SK-N-SH (cell line): ENCODE results near the gene ERCC5. TPM values are rescaled to one million over a fixed set of nuclear protein-coding genes. Genes with fewer than 3 reads are reported as not detected.

Experiments
- CTCF ChIA-PET: fragments of 300-600, 350-600 bp; formaldehyde crosslinking; extraction: SDS; loops from one replicate; lab custom pipeline; 2021; lab: Yijun Ruan, JAX
- POLR2A ChIA-PET: fragments of 350-600 bp; sonication (Branson Sonifier 250); formaldehyde crosslinking; extraction: SDS; loops from one replicate; lab custom pipeline; 2020; ENCODE audit warnings: antibody characterized with exemption, inconsistent platforms; lab: Yijun Ruan, JAX
- DNase-seq: peaks from one replicate; pipeline ENCODE4 v3.0.0; 2012
- H2AFZ ChIP-seq: fragments of 200-600 bp; sonication (generic); 2 replicates; pipeline ENCODE4 v1.8.1; 2016; ENCODE audit warnings: antibody characterized with exemption, mild to moderate bottlenecking, low read depth
- H3F3A ChIP-seq: fragments of 200-600 bp; sonication (generic); replicated peaks from 2 replicates; pipeline ENCODE3; 2016; ENCODE audit warnings: antibody characterized with exemption, mild to moderate bottlenecking; ENCODE audit not compliant: insufficient read depth
- H3K27ac ChIP-seq, 2 experiments: fragments of 200-500 bp in 1 of 2; fragments of 200-600 bp in 1 of 2; sonication (Bioruptor generic) in 1 of 2; sonication (generic), shearing (Covaris generic) in 1 of 2; 2 replicates each; pipeline versions ENCODE4 v1.5.1 to v1.6.1; 2014 to 2016; ENCODE audit warnings: low read depth in 2 of 2, inconsistent platforms in 1 of 2, low read length in 1 of 2, mild to moderate bottlenecking in 1 of 2, mixed read lengths in 1 of 2
- H3K27me3 ChIP-seq: fragments of 200-600 bp; sonication (generic), shearing (Covaris generic); 2 replicates; pipeline ENCODE4 v1.6.1; 2016; ENCODE audit warnings: mixed run types; ENCODE audit not compliant: insufficient read depth
- H3K36me3 ChIP-seq, 2 experiments: fragments of 200-500 bp in 1 of 2; fragments of 200-600 bp in 1 of 2; sonication (Bioruptor generic) in 1 of 2; sonication (generic) in 1 of 2; replicated peaks in 1 of 2; 2 replicates each; pipeline versions ENCODE3 to v1.5.1; 2014 to 2016; ENCODE audit warnings: low read length in 1 of 2, mild to moderate bottlenecking in 1 of 2; ENCODE audit not compliant: insufficient read depth in 2 of 2, control insufficient read depth in 1 of 2
- H3K4me1 ChIP-seq, 2 experiments: fragments of 200-500 bp in 1 of 2; fragments of 200-600 bp in 1 of 2; sonication (Bioruptor generic) in 1 of 2; sonication (generic), shearing (Covaris generic) in 1 of 2; 2 replicates each; pipeline versions ENCODE4 v1.5.1 to v1.6.1; 2014 to 2016; ENCODE audit warnings: low read depth in 1 of 2, low read length in 1 of 2, mixed run types in 1 of 2; ENCODE audit not compliant: insufficient read depth in 2 of 2, control insufficient read depth in 1 of 2
- H3K4me2 ChIP-seq: fragments of 200-600 bp; sonication (generic), shearing (Covaris generic); 2 replicates; pipeline ENCODE4 v1.6.1; 2017; ENCODE audit warnings: mixed run types
- H3K4me3 ChIP-seq, 2 experiments: fragments of 200-500 bp in 1 of 2; fragments of 200-600 bp in 1 of 2; sonication (Bioruptor generic) in 1 of 2; sonication (generic), shearing (Covaris generic) in 1 of 2; 2 replicates each; pipeline versions ENCODE4 v1.5.1 to v1.8.1; 2014 to 2016; ENCODE audit warnings: low read depth in 2 of 2, inconsistent platforms in 1 of 2, low read length in 1 of 2, mild to moderate bottlenecking in 1 of 2, mixed read lengths in 1 of 2, moderate library complexity in 1 of 2
- H3K79me2 ChIP-seq: fragments of 200-600 bp; sonication (generic); 2 replicates; pipeline ENCODE4 v1.8.1; 2017; ENCODE audit warnings: mild to moderate bottlenecking; ENCODE audit not compliant: insufficient read depth
- H3K9ac ChIP-seq: fragments of 200-600 bp; sonication (generic); 2 replicates; pipeline ENCODE4 v1.6.1; 2017; ENCODE audit warnings: mixed run types
- H3K9me2 ChIP-seq: fragments of 200-600 bp; sonication (generic); 2 replicates; pipeline ENCODE4 v1.6.1; 2017; ENCODE audit warnings: mixed run types
- H3K9me3 ChIP-seq: fragments of 200-600 bp; sonication (generic); 2 replicates; pipeline ENCODE4 v1.6.1; 2017; ENCODE audit warnings: mixed run types, mild to moderate bottlenecking, moderate library complexity
- H4K20me1 ChIP-seq: fragments of 200-600 bp; sonication (generic); 2 replicates; pipeline ENCODE4 v1.6.1; 2017; ENCODE audit warnings: mild to moderate bottlenecking, mixed run types; ENCODE audit not compliant: insufficient read depth
- EP300 ChIP-seq, 2 experiments: IDR thresholded peaks; 2 replicates each; pipeline versions ENCODE4 v1.4.0 to v1.6.1; 2012; ENCODE audit warnings: borderline replicate concordance in 1 of 2, low read depth in 1 of 2, low read length in 1 of 2
- EZH2phosphoT487 ChIP-seq: fragments of 200-600 bp; sonication (generic); IDR thresholded peaks from 2 replicates; pipeline ENCODE4 v1.6.1; 2017; ENCODE audit warnings: low read depth, mixed run types, mild to moderate bottlenecking, antibody characterized with exemption, moderate library complexity, borderline replicate concordance
- FOSL2 ChIP-seq: IDR thresholded peaks from 2 replicates; pipeline ENCODE4 v1.4.0; 2012; ENCODE audit warnings: low read depth, mild to moderate bottlenecking, moderate library complexity, borderline replicate concordance
- FOXM1 ChIP-seq: IDR thresholded peaks from 2 replicates; pipeline ENCODE4 v1.4.0; 2012; ENCODE audit warnings: low read depth, mild to moderate bottlenecking
- GATA2 ChIP-seq: sonication (generic); formaldehyde crosslinking; IDR thresholded peaks from 2 replicates; pipeline ENCODE4 v1.5.0; 2020; ENCODE audit warnings: mild to moderate bottlenecking, missing genetic modification reagents
- JUND ChIP-seq: IDR thresholded peaks from 2 replicates; pipeline ENCODE4 v1.4.0; 2012
- MAX ChIP-seq: IDR thresholded peaks from 2 replicates; pipeline ENCODE4 v1.4.0; 2012; ENCODE audit warnings: low read depth
- MEF2A ChIP-seq: IDR thresholded peaks from 2 replicates; pipeline ENCODE4 v1.4.0; 2012; ENCODE audit warnings: low read depth, borderline replicate concordance
- MXI1 ChIP-seq: IDR thresholded peaks from 2 replicates; pipeline ENCODE4 v1.6.1; 2012; ENCODE audit warnings: mild to moderate bottlenecking, low read depth, low read length, improper control_type of control experiment
- PBX3 ChIP-seq: IDR thresholded peaks from 2 replicates; pipeline ENCODE4; 2012
- RAD21 ChIP-seq: IDR thresholded peaks from 2 replicates; pipeline ENCODE4 v1.6.1; 2012; ENCODE audit warnings: mild to moderate bottlenecking, low read length
- RXRA ChIP-seq: IDR thresholded peaks from 2 replicates; pipeline ENCODE4 v1.4.0; 2012; ENCODE audit warnings: low read depth, mild to moderate bottlenecking, borderline replicate concordance
- SMC3 ChIP-seq: IDR thresholded peaks from 2 replicates; pipeline ENCODE4 v1.6.1; 2012; ENCODE audit warnings: low read depth, low read length, improper control_type of control experiment
- USF1 ChIP-seq: IDR thresholded peaks from 2 replicates; pipeline ENCODE4 v1.4.0; 2012; ENCODE audit warnings: low read depth, borderline replicate concordance
- USF2 ChIP-seq: fragments of 150-350 bp; IDR thresholded peaks from 2 replicates; pipeline ENCODE4 v1.6.1; 2017; ENCODE audit warnings: antibody characterized with exemption, low read length, low read depth, borderline replicate concordance
- YY1 ChIP-seq: IDR thresholded peaks from 2 replicates; pipeline ENCODE4 v1.4.0; 2012; ENCODE audit warnings: low read depth, mild to moderate bottlenecking
- ZBTB33 ChIP-seq: IDR thresholded peaks from 2 replicates; pipeline ENCODE4 v1.4.0; 2012; ENCODE audit warnings: low read depth, borderline replicate concordance
- WGBS: methylation state at CpG from one replicate; pipeline ENCODE4 v1.1.6; 2017; ENCODE audit warnings: low lambda C conversion rate; 5-methylcytosine and 5-hydroxymethylcytosine counted together
- polyA plus RNA-seq, 3 experiments: library from polyadenylated mRNA; depleted of rRNA; stranded (reverse); fragments of >200 nt; gene quantifications; 2 replicates each; pipeline ENCODE4 v1.2.3, GENCODE V29; 2012

ERCC5 gene
- polyA plus RNA-seq, 1 of the 3 experiments (the other 2 are of a cell fraction) = 14.1 TPM

- Histone ChIP-seq H3K9me2 (no peaks in the 10 kb centered on the region), H4K20me1 (no peaks in the 10 kb centered on the region), H3K4me3 (no peak overlapping the region), H3K9ac (no peak overlapping the region), H3K27me3 (no peaks in the 10 kb centered on the region), H2AFZ (no peak overlapping the region), H3F3A (no peaks in the 10 kb centered on the region), H3K27ac (no peak overlapping the region), H3K36me3 (no peaks in the 10 kb centered on the region), H3K79me2 (no peaks in the 10 kb centered on the region), H3K4me2 (no peak overlapping the region), H3K4me1 (no peaks in the 10 kb centered on the region; a peak in 1 of 4 replicates), H3K9me3 (no peaks in the 10 kb centered on the region)
- no peak for DNase-seq
- POLR2A ChIA-PET = interaction anchor here (0.6 kb wide), 1 partner anchor 1854 kb away, joined by 3 read pairs; no protein-coding TSS in a partner anchor
- no peak for TF ChIP-seq EZH2phosphoT487
- TF ChIP-seq MEF2A = no peak
- TF ChIP-seq JUND = no peak
- TF ChIP-seq YY1 = no peak
- no peak for TF ChIP-seq FOSL2
- no peak for TF ChIP-seq EP300 (IDR thresholded peaks at IDR 0.05; ENCODE audit: borderline replicate concordance in 1 of 2, low read depth in 1 of 2, low read length in 1 of 2)
- 57% methylated on average over 4 of the region's 4 CpGs for WGBS
- CTCF ChIA-PET = interaction anchor here (1.3 kb wide), 1 partner anchor 8 kb away, joined by 7 read pairs; no protein-coding TSS in a partner anchor
Observed at GRCh38 chr13:102907886-102908515, 62.2 kb downstream of the ERCC5 start.

GRCh38 chr13:102909971-102910370 lies 64.1 kb downstream of the ERCC5 start:
- Histone ChIP-seq H3K9me3 (no peaks in the 10 kb centered on the region), H2AFZ (no peak overlapping the region), H3K4me1 (no peaks in the 10 kb centered on the region), H3K79me2 (no peaks in the 10 kb centered on the region), H3K36me3 (no peaks in the 10 kb centered on the region), H3K4me2 (no peak overlapping the region), H3K27me3 (no peaks in the 10 kb centered on the region), H3K27ac (no peak overlapping the region), H3F3A (no peaks in the 10 kb centered on the region), H3K4me3 (no peak overlapping the region), H4K20me1 (no peaks in the 10 kb centered on the region), H3K9me2 (no peaks in the 10 kb centered on the region), H3K9ac (no peak overlapping the region)
- CTCF ChIA-PET = interaction anchor here (0.6 to 1.7 kb wide), 2 partner anchors 10 to 39 kb away, joined by 3 to 5 read pairs; no protein-coding TSS in a partner anchor
- DNase-seq = no peak
- 37% methylated on average over 3 of the region's 3 CpGs for WGBS
- no peak for TF ChIP-seq MXI1
- no peak for TF ChIP-seq GATA2
- no peak for TF ChIP-seq USF1
- no peak for TF ChIP-seq PBX3
- TF ChIP-seq USF2 = no peak
- TF ChIP-seq FOXM1 = no peak
- no peak for TF ChIP-seq ZBTB33
- TF ChIP-seq MAX = no peak
- no peak for TF ChIP-seq SMC3
- TF ChIP-seq YY1 = no peak
- TF ChIP-seq EZH2phosphoT487 = no peak
- TF ChIP-seq RXRA = no peak
- TF ChIP-seq RAD21 = no peak
- no peak for TF ChIP-seq JUND
- POLR2A ChIA-PET = no interaction called here
